Urinary bladder (tissue), 4 donors: ENCODE measurements around the gene ORM2. TPM values are rescaled to one million over a fixed set of nuclear protein-coding genes. Genes with fewer than 3 reads are reported as not detected.
A peak's percentile ranks its signal among the peaks of the same experiment; 100 is the strongest.

Experiments used
- DNase-seq: peaks from one replicate; pipeline ENCODE4 v3.0.0-alpha.2; 2015; ENCODE audit errors: extremely low spot score
- H3K27ac ChIP-seq: one replicate; pipeline ENCODE4 v1.5.1; 2013; ENCODE audit warnings: low read depth, mild to moderate bottlenecking, moderate library complexity
- H3K36me3 ChIP-seq: one replicate; pipeline ENCODE4 v1.6.1; 2013; ENCODE audit warnings: mild to moderate bottlenecking, moderate library complexity; ENCODE audit not compliant: insufficient read depth
- H3K4me1 ChIP-seq: one replicate; pipeline ENCODE4 v1.6.1; 2013; ENCODE audit warnings: mild to moderate bottlenecking, moderate library complexity; ENCODE audit not compliant: insufficient read depth
- H3K4me3 ChIP-seq: one replicate; pipeline ENCODE4 v1.5.1; 2013; ENCODE audit warnings: low read depth, low read length
- WGBS: extraction: QIAGEN DNeasy Blood & Tissue Kit; methylation state at CpG from one replicate; pipeline ENCODE4 v1.1.7; 2013; 5-methylcytosine and 5-hydroxymethylcytosine counted together
- polyA plus RNA-seq: library from polyadenylated mRNA; stranded (reverse); fragments of 200-250 nt; gene quantifications from one replicate; pipeline ENCODE4 v1.2.3, GENCODE V29; 2013
- total RNA-seq: library from RNA; depleted of rRNA; stranded (reverse); fragments of >200 nt; gene quantifications from one replicate; pipeline ENCODE4 v1.2.3, GENCODE V29; 2014
- donor health status: healthy with polysubstance abuse.
- donor health status: healthy.

The ORM2 gene
- total and polyA plus RNA-seq, 2 donors, result 3.2 TPM; not detected in 1

- no peaks in the 10 kb centered on the region for H3K4me1 ChIP-seq
- H3K4me3 ChIP-seq, result no peak overlapping the region
- 81% methylated on average over 12 of the region's 12 CpGs for WGBS
- DNase-seq, result no peak
- peaks cover 22% of the 10 kb centered on the region for H3K36me3 ChIP-seq
- H3K27ac ChIP-seq, result no peak overlapping the region
These were observed 18.7 kb downstream of the ORM2 start for GRCh38 chr9:114348261-114348905.

- peak; percentile 14 for DNase-seq
- Histone ChIP-seq H3K27ac (no peak overlapping the region), H3K4me1 (no peaks in the 10 kb centered on the region), H3K36me3 (peaks cover 21% of the 10 kb centered on the region), H3K4me3 (no peak overlapping the region)
- WGBS, result 28% methylated on average over 9 of the region's 9 CpGs
These were observed 19.3 kb downstream of the ORM2 start for GRCh38 chr9:114348906-114349482.

- no peaks in the 10 kb centered on the region for H3K4me1 ChIP-seq
- peaks cover 23% of the 10 kb centered on the region for H3K36me3 ChIP-seq
- H3K4me3 ChIP-seq, result no peak overlapping the region
- WGBS, result 79% methylated on average over 10 of the region's 10 CpGs
- no peak overlapping the region for H3K27ac ChIP-seq
- DNase-seq, result no peak
These were observed 20.2 kb downstream of the ORM2 start for GRCh38 chr9:114349713-114350480.

GRCh38 chr9:114350636-114351401 is 21.1 kb downstream of the ORM2 start:
- H3K27ac ChIP-seq, result no peak overlapping the region
- H3K36me3 ChIP-seq, result peaks cover 23% of the 10 kb centered on the region
- WGBS, result 94% methylated on average over 16 of the region's 16 CpGs
- no peak for DNase-seq
- H3K4me3 ChIP-seq, result no peak overlapping the region
- H3K4me1 ChIP-seq, result no peaks in the 10 kb centered on the region

- no peak for DNase-seq
- H3K4me1 ChIP-seq, result no peaks in the 10 kb centered on the region
- H3K4me3 ChIP-seq, result no peak overlapping the region
- H3K27ac ChIP-seq, result no peak overlapping the region
- peaks cover 21% of the 10 kb centered on the region for H3K36me3 ChIP-seq
- WGBS, result 76% methylated on average over 4 of the region's 4 CpGs
These were observed 22.3 kb downstream of the ORM2 start for GRCh38 chr9:114351932-114352331.

GRCh38 chr9:114355821-114356220 is 26.2 kb downstream of the ORM2 start:
- Histone ChIP-seq H3K4me1 (no peaks in the 10 kb centered on the region), H3K36me3 (peaks cover 19% of the 10 kb centered on the region), H3K27ac (no peak overlapping the region), H3K4me3 (no peak overlapping the region)
- 90% methylated on average over 6 of the region's 6 CpGs for WGBS
- no peak for DNase-seq

GRCh38 chr9:114356792-114357191 is 27.1 kb downstream of the ORM2 start:
- H3K4me3 ChIP-seq, result no peak overlapping the region
- H3K4me1 ChIP-seq, result no peaks in the 10 kb centered on the region
- DNase-seq, result no peak
- peaks cover 20% of the 10 kb centered on the region for H3K36me3 ChIP-seq
- 81% methylated on average over 6 of the region's 6 CpGs for WGBS
- no peak overlapping the region for H3K27ac ChIP-seq

GRCh38 chr9:114357360-114357759 is 27.7 kb downstream of the ORM2 start:
- Histone ChIP-seq H3K4me3 (no peak overlapping the region), H3K36me3 (peaks cover 20% of the 10 kb centered on the region), H3K27ac (no peak overlapping the region), H3K4me1 (no peaks in the 10 kb centered on the region)
- WGBS, result 92% methylated on average over 6 of the region's 6 CpGs
- no peak for DNase-seq

- no peak for DNase-seq
- H3K4me1 ChIP-seq, result no peaks in the 10 kb centered on the region
- 96% methylated on average over 9 of the region's 9 CpGs for WGBS
- no peak overlapping the region for H3K4me3 ChIP-seq
- peaks cover 23% of the 10 kb centered on the region for H3K36me3 ChIP-seq
- H3K27ac ChIP-seq, result no peak overlapping the region
These were observed 28.3 kb downstream of the ORM2 start for GRCh38 chr9:114357911-114358328.

GRCh38 chr9:114359801-114360200 is 30.1 kb downstream of the ORM2 start:
- no peak for DNase-seq
- Histone ChIP-seq H3K4me1 (no peaks in the 10 kb centered on the region), H3K4me3 (no peak overlapping the region), H3K36me3 (peaks cover 21% of the 10 kb centered on the region), H3K27ac (no peak overlapping the region)
- WGBS, result 92% methylated on average over 7 of the region's 7 CpGs

- no peak for DNase-seq
- 93% methylated on average over 7 of the region's 7 CpGs for WGBS
- H3K36me3 ChIP-seq, result peaks cover 19% of the 10 kb centered on the region
These were observed 31.9 kb downstream of the ORM2 start for GRCh38 chr9:114361542-114361941.

GRCh38 chr9:114362394-114362793 is 32.7 kb downstream of the ORM2 start:
- 91% methylated on average over 12 of the region's 12 CpGs for WGBS
- no peak overlapping the region for H3K27ac ChIP-seq
- no peaks in the 10 kb centered on the region for H3K4me1 ChIP-seq
- H3K4me3 ChIP-seq, result no peak overlapping the region
- H3K36me3 ChIP-seq, result peaks cover 15% of the 10 kb centered on the region
- DNase-seq, result no peak

More at GRCh38 chr9:114361542-114361941, 31.9 kb downstream of the ORM2 start:
- no peak overlapping the region for H3K4me3 ChIP-seq
- no peak overlapping the region for H3K27ac ChIP-seq
- no peaks in the 10 kb centered on the region for H3K4me1 ChIP-seq

GRCh38 chr9:114363424-114363823 is 33.8 kb downstream of the ORM2 start:
- Histone ChIP-seq H3K4me1 (no peaks in the 10 kb centered on the region), H3K4me3 (no peak overlapping the region), H3K27ac (no peak overlapping the region), H3K36me3 (peaks cover 11% of the 10 kb centered on the region)
- no peak for DNase-seq
- 56% methylated on average over 2 of the region's 2 CpGs for WGBS
